NCI-H2227 treated with DMSO at 0.1 percent for 48 hours (cell line): Measurements from ENCODE around the gene KRT5.
A peak's percentile ranks its signal among the peaks of the same experiment; 100 is the strongest.

Source experiments
- DNase-seq: peaks from one replicate; lab custom pipeline; 2025; lab: John Stamatoyannopoulos, UW

KRT5 gene

DNA sequence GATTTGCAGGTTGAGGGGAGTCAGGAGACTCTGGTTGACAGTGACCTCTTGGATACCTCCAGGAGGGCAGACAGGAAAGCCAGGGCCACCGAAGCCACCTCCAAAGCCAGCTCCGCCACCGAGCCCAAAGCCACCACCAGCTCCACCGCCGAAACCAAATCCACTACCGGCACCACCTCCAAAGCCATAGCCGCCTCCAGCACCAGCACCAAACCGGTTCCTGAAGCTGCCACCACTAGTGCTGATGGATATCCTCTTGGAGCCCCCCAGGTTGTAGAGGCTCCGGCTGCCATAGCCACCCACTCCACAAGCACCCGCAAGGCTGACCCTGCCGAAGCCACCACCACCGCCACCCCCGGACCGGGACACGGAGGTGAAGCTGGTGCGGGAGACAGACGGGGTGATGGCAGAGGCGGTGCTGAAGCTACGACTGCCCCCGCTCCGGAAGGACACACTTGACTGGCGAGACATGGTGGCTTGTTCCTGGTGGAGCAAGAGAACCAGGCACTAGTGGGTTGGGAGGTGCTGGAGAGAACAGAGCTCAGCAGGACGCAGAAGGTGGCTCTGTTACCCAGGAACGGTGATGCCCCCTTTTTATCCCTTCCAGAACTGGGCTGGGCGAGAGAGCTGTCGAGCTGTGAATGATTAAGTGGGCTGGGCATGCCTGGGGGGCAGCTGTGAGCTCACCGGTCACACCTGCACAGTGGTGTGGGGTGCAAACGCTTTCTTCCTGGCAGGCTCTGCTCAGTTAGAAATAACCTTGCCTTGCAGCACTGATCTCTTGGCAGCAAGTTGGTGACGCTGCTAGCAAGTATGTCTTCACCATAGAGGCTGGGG is at the start of gene KRT5:
KRT5 (minus strand) TSS at position 569 of the 837 bp plus-strand sequence; CDS start at position 471, 98 bp downstream.
- no peak for DNase-seq

DNA sequence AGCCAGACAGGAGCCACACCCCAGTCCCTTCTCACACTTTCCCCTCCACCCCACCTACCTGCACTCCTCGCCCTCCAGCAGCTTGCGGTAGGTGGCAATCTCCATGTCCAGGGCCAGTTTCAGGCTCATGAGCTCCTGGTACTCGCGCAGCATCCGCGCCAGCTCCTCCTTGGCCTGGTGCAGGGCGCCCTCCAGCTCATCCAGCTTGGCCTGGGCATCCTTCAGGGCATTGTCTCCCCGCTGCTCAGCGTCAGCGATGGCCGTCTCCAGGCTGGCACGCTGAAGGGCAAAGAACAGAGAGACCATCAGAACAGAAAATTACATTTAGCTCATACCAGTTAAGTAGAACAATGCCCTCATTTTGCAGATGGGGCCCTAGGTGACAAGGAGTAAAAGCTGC is 47.9 kb upstream of the KRT5 start:
- no peak for DNase-seq

DNA sequence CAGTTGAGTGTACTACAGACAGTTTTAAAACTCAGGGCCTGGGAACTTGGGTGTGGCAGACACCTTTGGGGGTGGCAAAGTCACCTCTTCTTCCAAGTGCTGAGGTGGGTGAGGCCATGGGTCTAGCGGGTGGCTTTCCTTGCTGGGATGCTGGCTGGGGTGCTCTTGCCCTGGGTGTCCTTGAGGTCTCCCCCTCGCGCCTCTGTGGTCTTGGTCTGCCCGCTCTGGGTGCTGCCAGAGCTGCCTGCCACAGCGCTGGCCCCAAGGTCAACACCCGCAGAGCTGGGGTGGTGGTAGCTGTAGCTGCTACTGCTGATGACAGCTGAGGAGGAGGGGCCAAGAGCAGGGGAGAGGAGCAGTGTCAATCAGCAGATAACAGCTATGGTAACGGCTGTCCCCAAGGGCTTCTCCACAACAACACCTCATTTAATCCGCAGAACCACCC is 46.7 kb upstream of the KRT5 start:
- no peak for DNase-seq

DNA sequence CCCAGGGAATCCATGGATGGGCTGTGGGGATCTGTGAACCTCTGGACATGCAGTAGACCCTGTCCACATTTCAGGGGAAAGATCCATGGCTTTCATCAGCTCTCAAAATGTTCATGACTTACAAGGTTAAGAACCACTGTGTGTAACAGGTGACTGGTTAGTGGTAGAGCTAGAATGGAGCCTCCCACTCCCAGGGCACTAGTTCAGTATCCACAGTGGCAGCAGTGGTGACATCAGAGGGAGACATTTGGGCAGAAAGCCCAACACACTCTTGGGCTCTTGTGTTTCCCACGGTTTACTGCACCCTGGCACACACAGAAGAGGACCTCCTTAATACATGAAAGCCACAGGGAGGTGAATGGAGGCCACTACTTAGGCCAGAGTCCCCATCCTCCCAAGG is 44.4 kb upstream of the KRT5 start:
- no peak for DNase-seq

DNA sequence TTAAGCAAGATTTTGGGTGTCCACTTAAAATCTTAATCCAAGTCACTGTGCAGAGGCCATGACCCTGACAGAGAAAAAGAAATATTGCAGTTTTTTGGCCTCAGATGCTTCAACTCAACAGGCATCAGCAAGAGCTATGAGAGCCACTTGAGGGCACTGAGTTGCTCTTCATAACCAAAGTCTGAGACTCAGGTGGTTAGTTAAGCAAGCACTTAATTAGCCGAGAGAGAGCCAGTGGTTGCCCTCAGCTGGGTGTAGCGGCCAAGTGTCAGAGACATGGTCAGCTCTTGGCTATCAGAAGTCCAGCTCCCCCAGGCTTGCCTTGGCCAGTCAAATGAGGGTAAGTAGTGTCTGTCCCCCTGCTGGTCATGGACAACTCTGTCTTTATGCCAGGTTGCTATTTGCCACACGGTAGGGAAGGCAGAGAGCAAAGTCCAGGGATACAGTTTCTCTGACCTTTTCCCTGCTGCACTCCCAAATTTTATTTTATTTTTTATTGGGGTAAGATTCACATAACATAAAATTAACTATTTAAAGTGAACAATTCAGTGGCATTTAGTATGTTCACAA is 41.8 kb upstream of the KRT5 start:
- no peak for DNase-seq

DNA sequence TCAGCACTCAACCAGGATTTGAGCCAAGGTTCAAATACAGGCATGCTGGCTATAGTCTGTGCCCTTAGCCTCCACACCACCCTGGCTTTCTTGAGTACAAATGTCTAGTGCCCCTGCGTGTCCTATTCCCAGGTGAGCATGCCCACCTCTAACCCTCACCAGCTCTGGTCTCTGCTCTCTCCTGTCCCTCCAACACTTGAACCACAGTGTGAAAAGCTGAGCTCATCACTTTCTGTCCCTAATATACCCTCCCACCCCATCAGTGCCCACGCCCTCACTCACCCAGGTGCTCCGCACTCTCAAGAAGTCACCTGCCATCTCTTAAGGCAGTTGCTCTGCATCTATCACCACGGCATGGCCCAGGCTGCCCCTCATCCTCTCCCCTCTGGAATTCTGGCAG is 39.8 kb upstream of the KRT5 start:
- DNase-seq, result no peak

DNA sequence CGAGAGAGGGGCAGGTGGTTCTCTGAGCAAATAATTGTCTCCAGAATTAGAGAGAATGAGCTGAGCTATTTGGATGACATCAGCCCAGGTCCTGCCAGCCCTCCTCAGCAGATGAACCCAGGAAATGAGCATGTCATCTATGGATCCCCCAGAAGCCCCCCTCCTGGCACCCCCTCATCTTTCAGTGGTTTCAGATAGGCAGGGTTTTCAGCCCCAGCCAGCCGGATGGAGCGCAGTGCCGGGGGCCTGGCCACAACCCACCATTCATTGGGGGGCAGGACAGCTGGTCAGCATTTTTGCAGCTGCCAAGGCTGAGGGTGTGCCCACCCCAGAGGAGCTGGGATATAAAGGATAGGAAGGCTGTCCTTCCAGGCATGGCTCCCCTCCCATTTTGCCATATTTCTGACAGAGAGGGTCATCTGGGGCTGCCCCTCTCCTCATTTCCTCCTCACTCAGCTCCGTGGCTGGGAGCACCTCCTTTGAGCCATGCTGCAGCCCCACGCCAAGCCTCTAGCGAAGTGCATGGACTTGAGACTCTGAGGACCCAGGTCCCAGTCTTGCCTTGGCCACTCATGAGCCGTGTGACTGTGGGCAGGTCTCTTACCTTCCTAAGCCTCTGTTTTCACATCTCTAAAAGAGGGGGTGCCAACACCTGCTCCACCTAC is 38.7 kb upstream of the KRT5 start:
- no peak for DNase-seq

DNA sequence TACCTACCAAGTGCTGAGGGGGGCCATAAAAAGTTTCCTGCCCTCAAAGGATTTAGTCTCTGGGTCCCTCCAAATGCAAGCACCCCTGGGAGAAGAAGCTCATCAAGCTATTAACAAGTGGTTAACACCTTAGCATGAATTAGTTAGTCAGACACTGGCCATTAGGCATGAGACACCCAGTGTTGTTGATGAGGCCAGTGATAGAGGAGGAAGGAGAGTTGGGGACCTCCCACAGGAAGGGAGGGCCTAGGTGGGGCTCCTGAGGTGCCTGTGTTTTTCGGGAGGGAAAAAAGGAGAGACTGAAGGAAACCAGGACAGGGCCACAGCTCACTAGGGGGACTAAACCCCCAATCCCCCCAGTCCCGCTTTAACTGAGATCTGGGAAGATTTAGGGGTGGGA is 37.3 kb upstream of the KRT5 start:
- no peak for DNase-seq

DNA sequence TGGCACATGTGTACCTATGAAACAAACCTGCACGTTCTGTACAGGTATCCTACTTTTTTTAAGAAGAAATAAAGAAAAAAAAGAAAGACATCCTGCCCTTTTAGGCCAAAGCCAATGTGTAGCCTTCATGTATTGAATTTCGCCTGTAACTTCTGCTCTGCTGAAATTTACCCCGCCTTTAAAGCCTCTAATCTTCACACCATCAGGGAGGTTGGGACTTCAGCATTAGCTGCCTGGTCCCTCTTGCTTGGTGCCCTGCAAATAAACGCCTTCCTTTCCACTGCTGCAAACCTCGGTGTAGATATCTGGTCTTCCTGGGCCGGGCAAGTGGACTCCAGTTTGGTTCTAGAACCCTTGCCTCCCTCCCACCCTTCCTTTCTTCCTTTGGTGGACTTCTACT is 35.4 kb upstream of the KRT5 start:
- no peak for DNase-seq

DNA sequence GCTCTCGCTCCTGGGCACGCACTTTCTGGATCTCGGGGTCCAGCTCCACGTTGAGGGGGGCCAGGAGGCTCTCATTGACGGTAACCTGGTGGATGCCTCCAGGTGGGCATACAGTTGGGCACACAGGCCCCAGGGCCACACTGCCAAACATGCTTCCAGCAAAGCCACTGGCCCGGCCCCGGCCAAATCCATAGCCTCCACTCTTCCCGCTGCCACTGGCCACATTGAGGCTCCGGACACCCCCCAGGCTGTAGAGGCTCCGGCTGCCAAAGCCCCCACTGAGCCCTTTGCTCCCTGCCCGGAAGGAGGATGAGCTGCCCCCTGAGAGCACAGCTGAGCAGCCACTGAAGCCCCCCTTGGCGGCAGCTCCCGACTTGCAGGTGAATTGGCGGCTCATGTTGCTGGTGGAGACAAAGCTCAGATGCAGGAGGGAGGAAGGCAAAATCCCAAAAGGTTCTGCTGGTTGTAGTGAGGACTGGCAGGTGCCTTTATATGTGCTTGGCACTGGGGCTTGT is 32.5 kb upstream of the KRT5 start, which contains the start of gene KRT71:
KRT71 (minus strand) TSS at position 465 of the 515 bp plus-strand sequence; CDS start at position 397, 68 bp downstream.
- DNase-seq, result no peak

DNA sequence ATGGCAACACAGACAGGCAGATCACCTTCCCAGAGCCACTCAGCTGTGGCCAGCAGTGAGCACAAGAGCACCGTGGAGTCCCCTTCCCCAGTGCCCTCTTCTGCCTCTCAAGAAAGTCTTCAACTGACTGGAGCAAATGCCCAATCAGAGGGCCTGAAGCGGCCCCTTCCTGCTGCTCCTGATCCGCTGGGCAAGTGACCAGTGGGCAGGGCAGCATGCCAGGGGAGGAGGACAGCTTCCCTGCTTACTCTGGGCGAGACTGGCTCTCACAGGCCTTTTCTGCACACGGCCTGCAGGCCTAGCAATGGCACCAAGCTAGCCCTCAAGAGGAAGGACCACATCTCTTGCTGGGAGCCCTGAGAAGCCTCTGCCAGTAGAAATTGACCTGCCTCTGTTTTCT is 31.9 kb upstream of the KRT5 start:
- no peak for DNase-seq

DNA sequence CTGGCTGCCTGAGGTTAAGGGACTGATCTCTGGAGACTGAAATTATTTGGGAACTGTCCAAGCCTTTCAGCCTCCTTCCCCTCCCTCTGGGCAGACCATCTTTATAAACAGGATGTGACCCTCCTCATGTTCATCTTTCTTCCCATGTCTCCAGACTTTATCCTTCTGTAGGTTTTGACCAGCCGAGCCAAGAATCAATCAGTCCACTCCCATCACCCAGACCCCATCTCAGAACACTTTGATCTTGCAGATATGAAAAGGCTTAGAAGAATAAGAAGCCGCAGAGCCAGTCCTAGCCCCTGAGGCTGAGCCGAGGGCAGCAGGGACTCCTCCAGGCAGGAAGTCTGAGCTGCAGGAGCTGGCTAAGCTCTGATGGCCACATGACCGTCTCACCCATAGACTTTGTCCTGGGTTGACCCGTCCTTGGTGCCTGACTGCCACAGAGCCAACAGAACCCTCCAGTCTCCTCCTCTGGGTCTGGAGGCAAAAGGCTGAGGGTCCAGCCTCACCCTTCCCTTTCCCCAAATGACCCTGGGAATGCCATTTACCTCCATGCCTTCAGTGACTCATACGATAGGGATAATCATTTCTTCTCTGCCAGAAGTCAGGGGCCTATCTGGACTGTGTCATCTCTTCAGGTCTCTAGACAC is 31.1 kb upstream of the KRT5 start:
- no peak for DNase-seq

DNA sequence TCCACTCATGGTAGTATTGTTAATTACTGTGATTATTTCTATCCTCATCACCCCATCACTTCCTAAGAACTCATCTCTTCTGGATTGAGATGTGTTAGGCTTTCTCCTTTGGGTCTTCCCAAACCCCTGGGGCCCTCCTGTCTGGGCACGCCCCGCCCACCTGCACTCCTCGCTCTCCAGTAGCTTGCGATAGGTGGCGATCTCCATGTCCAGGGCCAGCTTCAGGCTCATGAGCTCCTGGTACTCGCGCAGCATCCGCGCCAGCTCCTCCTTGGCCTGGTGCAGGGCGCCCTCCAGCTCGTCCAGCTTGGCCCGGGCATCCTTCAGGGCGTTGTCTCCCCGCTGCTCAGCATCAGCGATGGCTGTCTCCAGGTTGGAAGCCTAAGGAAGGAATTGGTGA is 25.9 kb upstream of the KRT5 start:
- no peak for DNase-seq

DNA sequence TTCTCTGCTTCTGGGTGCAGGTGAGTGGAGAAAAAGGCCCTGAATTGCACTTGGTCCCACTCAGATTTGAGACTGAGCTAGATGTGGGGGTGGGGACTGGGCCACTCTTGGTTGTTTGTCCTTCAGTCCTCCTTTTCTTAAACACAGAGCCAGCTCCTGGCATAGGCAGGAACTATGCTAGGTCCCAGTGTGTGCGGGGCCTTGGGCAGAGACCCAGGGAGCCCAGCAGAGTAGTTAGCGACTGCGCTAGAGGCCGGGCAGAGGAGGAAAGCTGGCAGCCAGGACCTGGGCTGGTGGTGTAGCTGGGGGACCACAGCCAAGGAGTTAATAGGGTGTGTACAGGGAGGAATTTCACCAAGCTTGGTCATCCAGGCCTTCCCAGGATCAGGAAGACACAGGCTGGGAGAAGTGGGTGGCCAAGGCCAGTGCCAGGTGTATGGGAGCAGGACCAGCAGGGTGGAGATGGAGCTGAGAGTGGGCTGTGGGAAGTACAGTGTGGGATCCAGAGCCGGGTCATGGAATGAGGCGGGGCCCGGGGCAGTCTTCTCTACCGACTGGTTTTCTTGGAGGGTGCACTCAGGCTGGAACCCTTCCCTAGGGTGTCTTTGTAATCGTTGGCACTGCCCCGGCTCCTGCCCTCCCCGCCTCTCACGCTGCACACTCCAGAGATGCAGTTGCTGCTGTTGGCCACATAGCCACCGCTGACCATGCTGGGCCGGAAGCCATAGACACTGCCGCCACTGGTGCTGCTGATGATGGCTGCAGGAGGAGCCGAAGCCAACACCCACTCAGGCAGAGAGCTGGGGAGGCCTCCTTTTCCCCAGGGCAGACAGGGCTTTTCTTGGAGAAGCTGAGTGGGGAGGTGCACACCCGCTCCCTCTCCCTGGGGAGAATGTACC is 24.0 kb upstream of the KRT5 start:
- DNase-seq, result no peak

DNA sequence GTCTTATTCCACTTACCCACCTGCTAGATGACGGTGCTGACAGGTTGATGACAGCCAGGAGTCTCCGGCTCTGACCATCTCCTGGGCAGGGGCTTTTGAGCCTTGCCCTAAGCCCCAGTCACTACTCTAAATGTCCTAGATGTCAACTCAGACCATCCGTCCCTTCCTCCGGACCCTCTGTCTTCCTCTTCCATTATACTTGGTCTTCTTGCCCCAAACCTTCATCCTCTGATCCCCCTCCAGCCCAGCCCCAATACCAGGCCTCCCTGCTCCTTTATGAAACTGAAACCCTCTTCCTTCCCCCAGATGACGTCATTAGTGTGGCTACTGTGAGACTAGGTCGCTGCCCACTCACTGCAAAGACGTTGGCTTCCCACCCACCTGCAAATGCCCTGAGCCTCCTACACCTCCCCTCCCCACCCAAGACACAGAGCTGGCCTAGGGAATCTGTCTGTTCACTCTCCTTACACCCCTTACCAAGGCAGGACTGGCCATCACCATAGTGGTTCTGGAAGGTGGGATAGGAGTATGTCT is 22.7 kb upstream of the KRT5 start:
- DNase-seq, result no peak

DNA sequence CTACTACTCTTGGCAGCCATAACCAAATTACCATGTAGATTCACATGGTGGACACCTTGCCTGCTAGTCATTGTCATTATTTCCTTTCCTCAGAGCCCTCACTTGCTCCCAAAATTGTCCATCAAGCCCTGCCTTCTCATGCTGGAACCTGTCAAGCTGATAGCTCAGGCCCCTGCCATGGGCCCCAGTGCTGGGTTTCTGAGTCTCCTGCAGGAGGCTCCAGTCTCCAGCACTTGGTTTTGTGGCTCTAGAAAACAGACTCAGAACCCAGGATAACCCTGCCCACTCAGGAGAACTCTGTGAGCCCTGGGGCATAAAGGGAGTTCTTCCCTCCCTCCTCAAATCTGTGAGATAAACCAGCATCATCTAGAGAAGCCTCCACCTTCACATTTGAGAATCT is 22.0 kb upstream of the KRT5 start:
- DNase-seq, result no peak

DNA sequence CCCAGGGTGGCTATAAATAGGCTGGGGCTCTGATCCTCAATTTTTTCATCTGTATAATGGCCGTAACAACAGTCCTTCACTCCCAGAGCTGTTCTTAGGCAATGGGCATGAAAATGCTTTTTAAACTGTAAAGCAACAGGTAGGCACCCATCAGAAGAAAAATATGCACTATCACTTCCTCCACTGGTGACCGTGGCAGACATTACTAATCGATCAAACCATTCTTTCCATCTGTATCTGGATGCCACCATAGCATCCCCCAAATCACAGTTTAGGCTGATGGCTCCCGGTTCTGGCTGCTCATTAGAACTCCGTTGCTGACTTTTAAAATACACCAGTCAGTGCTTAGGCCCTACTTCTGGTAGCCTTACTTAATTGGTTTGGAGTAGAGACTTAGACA is 21.5 kb upstream of the KRT5 start:
- no peak for DNase-seq

DNA sequence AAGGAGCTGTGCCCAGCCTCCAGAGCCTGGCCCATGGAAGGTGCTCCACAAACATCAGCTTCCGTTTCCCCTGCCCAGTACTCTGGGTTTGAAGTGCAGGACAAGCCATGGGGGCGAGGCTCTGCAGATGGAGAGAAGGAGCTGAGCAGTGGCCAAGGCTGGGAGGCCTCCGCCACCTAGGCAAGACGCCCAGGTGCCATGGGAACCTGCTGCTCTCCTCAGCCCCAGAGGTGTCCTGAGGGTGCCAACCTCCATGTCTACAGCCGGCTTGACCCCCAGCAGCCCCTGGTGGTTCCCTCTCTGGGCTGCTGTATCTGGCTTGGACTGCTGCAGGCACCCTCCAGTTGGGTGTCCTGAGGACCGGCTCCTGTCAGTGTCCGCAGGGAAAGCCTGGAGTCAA is 20.3 kb upstream of the KRT5 start:
- DNase-seq, result no peak

DNA sequence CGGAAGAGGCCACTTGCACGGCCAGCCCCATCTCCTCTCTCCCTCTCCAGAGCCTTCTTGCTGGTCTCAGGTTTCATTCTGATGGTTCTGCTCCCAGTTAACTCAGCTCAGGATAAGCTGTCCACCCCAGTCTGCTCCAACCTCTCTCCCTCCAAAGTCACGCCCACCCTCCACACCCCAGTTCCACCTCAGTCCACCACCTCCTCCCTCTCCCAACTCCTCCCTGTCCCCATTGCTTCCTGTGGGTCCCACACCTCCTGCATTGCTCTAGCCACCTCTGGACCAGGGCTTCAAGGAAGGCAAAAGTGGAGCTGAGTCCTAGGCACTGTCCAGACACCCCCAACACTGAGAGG is 19.6 kb upstream of the KRT5 start:
- no peak for DNase-seq

DNA sequence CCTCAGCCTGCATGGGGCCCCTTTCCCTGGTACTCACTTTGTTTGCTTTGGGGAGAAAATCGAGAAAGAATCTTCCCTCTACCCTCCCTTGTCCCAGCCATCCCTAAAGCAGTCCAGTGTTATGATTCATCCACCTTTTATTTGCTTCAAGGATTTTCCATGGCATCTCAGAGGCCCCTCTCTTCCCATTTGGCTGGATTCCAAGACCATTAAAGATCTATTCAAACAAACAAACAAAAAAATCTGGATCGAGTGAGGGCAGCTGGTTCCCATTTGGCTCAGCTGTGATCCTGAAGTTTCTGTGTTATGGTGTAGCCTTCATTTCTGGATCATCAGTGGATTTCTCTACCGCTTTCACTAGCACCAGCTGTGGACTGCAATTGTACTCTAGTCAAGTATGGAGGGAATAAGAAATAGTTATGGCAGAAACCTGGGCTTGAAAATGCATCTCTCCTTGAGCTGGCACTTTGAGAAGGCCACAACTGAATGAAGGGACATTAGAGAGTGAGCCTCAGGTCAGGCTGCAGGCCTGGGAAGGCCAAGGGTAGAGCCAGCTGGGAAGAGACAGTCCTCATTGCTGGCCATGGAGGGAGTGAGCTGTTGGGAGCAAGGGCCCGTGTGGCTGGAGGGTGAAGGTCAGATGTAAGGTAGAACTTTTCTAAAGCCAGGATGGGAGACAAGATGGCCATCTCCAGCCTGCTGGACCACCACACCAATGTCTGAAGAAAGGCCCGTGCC is 19.1 kb upstream of the KRT5 start:
- peak; percentile 36 for DNase-seq
